MG63 (cell line): Measurements from ENCODE around the gene NRXN2. TPM values are rescaled to one million over a fixed set of nuclear protein-coding genes. Genes with fewer than 3 reads are reported as not detected.

ENCODE experiments used
- DNase-seq: peaks from one replicate; pipeline ENCODE4 v3.0.0-alpha.2; 2020
- H3K27me3 ChIP-seq: fragments of 250-450 bp; sonication (Bioruptor Pico); 2 replicates; pipeline ENCODE4 v1.5.1; 2020; ENCODE audit warnings: mild to moderate bottlenecking, moderate library complexity
- H3K36me3 ChIP-seq: fragments of 250-450 bp; sonication (Bioruptor Pico); 2 replicates; pipeline ENCODE4 v1.5.1; 2020; ENCODE audit warnings: mild to moderate bottlenecking, moderate library complexity
- H3K4me3 ChIP-seq: fragments of 250-450 bp; sonication (Bioruptor Pico); 2 replicates; pipeline ENCODE4 v1.5.1; 2020; ENCODE audit warnings: mild to moderate bottlenecking, moderate library complexity
- H3K9me3 ChIP-seq: fragments of 250-450 bp; sonication (Bioruptor Pico); 2 replicates; pipeline ENCODE4 v1.5.1; 2020; ENCODE audit warnings: mild to moderate bottlenecking, moderate library complexity
- total RNA-seq: library from RNA; depleted of rRNA; stranded (reverse); fragments of >200 nt; shearing (Covaris generic); gene quantifications from 2 replicates; pipeline ENCODE4 v1.2.3, GENCODE V29; 2014; ENCODE audit warnings: low replicate concordance; rRNA removed

NRXN2 gene
- total RNA-seq, 1 experiment from 2014 or later = 4.2 TPM

DNA sequence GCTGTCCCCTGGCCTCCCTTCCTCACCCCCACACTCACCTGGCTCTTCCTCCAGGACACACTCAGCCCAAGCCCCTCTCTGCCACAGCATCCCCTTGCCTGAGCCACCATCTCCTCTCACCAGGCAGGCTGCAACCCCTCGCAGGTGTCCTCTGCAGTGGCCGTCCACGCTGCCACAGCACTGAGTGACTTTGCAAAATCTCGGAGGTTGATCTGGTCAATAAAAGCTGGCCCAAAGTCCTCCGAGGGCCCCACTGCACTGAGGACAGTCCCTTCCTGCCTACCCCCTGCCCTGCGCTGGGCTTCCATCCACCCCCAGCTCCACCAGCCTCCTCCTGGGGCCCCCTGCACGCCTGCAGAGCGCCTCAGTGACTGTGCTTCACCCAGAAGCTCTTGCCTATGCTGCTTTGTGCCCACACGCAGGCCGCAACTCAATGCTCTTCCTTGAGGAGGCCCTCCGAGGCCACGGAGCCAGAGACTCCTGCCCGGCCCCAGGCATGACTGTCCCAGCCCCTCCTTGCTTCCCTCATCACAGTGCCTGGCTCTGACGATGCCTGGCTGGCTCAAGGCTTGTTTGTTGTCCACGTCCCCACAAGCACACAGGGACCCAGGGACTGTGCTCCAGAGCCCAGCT is 162.7 kb downstream of the NRXN2 start:
- no peak overlapping the region for H3K4me3 ChIP-seq
- H3K9me3 ChIP-seq = no peaks in the 10 kb centered on the region
- H3K36me3 ChIP-seq = no peaks in the 10 kb centered on the region
- no peak for DNase-seq
- H3K27me3 ChIP-seq = no peaks in the 10 kb centered on the region

- no peak for DNase-seq
- H3K36me3 ChIP-seq = no peaks in the 10 kb centered on the region
- H3K9me3 ChIP-seq = no peaks in the 10 kb centered on the region
- H3K4me3 ChIP-seq = no peak overlapping the region
- no peaks in the 10 kb centered on the region for H3K27me3 ChIP-seq
Measured at GRCh38 chr11:64559351-64560138, 163.5 kb downstream of the NRXN2 start.

DNA sequence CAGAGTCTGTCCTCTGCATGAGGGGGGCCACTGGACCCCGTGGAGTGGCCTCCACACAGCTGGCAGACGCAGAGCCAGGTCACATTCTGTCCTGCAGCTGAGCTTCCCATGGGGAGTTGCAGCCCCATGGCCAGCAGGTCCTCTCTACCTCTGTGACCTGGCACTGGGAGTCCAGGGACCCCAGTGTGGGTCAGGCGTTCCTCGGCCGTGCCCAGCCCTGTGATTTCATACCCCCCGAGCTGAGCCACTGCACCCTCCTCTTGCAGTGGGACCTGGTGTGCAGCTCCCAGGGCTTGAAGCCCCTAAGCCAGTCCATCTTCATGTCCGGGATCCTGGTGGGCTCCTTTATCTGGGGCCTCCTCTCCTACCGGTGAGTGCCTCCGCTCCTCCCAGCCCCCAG is 164.1 kb downstream of the NRXN2 start:
- Histone ChIP-seq H3K27me3 (no peaks in the 10 kb centered on the region), H3K36me3 (no peaks in the 10 kb centered on the region), H3K9me3 (no peaks in the 10 kb centered on the region), H3K4me3 (no peak overlapping the region)
- DNase-seq = no peak

GRCh38 chr11:64558065-64558745 is 164.8 kb downstream of the NRXN2 start:
- no peak for DNase-seq
- H3K9me3 ChIP-seq = no peaks in the 10 kb centered on the region
- H3K4me3 ChIP-seq = no peak overlapping the region
- H3K36me3 ChIP-seq = no peaks in the 10 kb centered on the region
- H3K27me3 ChIP-seq = no peaks in the 10 kb centered on the region

DNA sequence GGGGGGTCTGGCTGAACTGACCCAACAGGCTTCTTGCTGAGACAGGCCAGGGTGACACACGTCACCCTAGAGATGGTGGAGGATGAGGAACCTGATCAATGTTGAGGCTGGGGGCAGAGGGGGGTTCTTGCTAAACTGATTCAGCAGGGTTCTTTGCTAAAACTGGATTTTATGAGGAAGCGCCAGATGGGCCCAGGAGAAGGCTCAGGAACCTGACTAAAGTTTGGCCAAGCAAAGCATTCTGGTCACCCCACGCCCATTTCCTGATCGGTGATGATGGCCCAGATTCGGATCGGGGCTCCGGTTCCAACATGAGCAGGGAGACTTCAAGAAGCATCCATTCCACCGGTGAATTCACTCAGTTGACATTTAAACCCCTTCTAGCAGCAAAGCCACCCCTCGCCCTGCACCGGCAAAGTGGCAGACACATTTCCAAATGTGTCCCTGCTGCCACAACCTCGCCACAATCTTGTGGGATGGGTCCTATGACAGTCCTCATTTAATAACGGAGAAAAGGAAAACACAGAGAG is 166.2 kb downstream of the NRXN2 start:
- no peak for DNase-seq
- no peak overlapping the region for H3K4me3 ChIP-seq
- H3K27me3 ChIP-seq = no peaks in the 10 kb centered on the region
- H3K9me3 ChIP-seq = no peaks in the 10 kb centered on the region
- H3K36me3 ChIP-seq = no peaks in the 10 kb centered on the region

Other genes with a start within 250 kb of the NRXN2 start
- not detected in 2 replicates for gene SLC22A11, start 167.3 kb downstream of the NRXN2 start, total RNA-seq
- gene SLC22A12, start 132.0 kb downstream of the NRXN2 start, total RNA-seq = not detected in 2 replicates
- gene RASGRP2, start 20.9 kb upstream of the NRXN2 start, total RNA-seq = not detected in 2 replicates
- gene PYGM, start 36.8 kb upstream of the NRXN2 start, total RNA-seq = not detected in 2 replicates
- gene SF1, start 55.3 kb upstream of the NRXN2 start, total RNA-seq = 70.1 and 72.2 TPM in 2 replicates
- 6.2 and 14.8 TPM in 2 replicates for gene MAP4K2, start 80.0 kb upstream of the NRXN2 start, total RNA-seq
- gene MEN1, start 87.4 kb upstream of the NRXN2 start, total RNA-seq = 9.2 and 13.3 TPM in 2 replicates
- gene CDC42BPG, start 121.5 kb upstream of the NRXN2 start, total RNA-seq = 0.07 and 0.36 TPM in 2 replicates
- 62.9 and 64.8 TPM in 2 replicates for gene EHD1, start 155.4 kb upstream of the NRXN2 start, total RNA-seq
- 4.6 and 18.6 TPM in 2 replicates for gene ATG2A, start 194.0 kb upstream of the NRXN2 start, total RNA-seq
- gene PPP2R5B, start 201.5 kb upstream of the NRXN2 start, total RNA-seq = 5.4 and 8.8 TPM in 2 replicates
- not detected in 2 replicates for gene GPHA2, start 212.7 kb upstream of the NRXN2 start, total RNA-seq
- gene MAJIN, start 248.9 kb upstream of the NRXN2 start, total RNA-seq = not detected in 2 replicates